GM12878 (cell line): ENCODE data around the gene CD83. TPM values are rescaled to one million over a fixed set of nuclear protein-coding genes. Genes with fewer than 3 reads are reported as not detected.
A peak's percentile ranks its signal among the peaks of the same experiment; 100 is the strongest.

Experiments used
- ATF7 ChIP-seq: fragments of 450-650 bp; IDR thresholded peaks from 2 replicates; pipeline ENCODE4 v1.6.1; 2016; ENCODE audit warnings: low read depth, mild to moderate bottlenecking
- BCL3 ChIP-seq: IDR thresholded peaks from 2 replicates; pipeline ENCODE4 v1.6.1; 2011; ENCODE audit warnings: borderline replicate concordance, low read depth, mild to moderate bottlenecking, moderate library complexity, low read length; ENCODE audit not compliant: insufficient read depth, poor library complexity, severe bottlenecking
- EED ChIP-seq: sonication (generic); IDR thresholded peaks from 2 replicates; pipeline ENCODE4 v1.6.1; 2016; ENCODE audit warnings: antibody characterized with exemption, low read depth
- EP300 ChIP-seq, 2 experiments: fragments of 150-350 bp in 1 of 2; IDR thresholded peaks; 2 replicates each; pipeline ENCODE4 v1.6.1; 2011 to 2012; ENCODE audit warnings: low read depth in 2 of 2, low read length in 2 of 2, borderline replicate concordance in 1 of 2, improper control_type of control experiment in 1 of 2, inconsistent platforms in 1 of 2; ENCODE audit not compliant: control insufficient read depth in 1 of 2
- GABPA ChIP-seq: IDR thresholded peaks from 2 replicates; pipeline ENCODE4 v1.6.1; 2014; ENCODE audit warnings: antibody characterized with exemption, low read depth, mild to moderate bottlenecking, inconsistent platforms
- IKZF1 ChIP-seq: fragments of 450-650 bp; conservative IDR thresholded peaks from 2 replicates; pipeline ENCODE4 v1.6.1; 2017; ENCODE audit warnings: antibody characterized with exemption, mild to moderate bottlenecking
- JUND ChIP-seq: IDR thresholded peaks from 2 replicates; pipeline ENCODE4 v1.6.1; 2012; ENCODE audit warnings: low read depth, mild to moderate bottlenecking, low read length, improper control_type of control experiment, moderate library complexity
- MTA3 ChIP-seq: IDR thresholded peaks from 2 replicates; pipeline ENCODE4 v1.6.1; 2012; ENCODE audit warnings: low read length, inconsistent platforms, borderline replicate concordance
- NR2C2 ChIP-seq: IDR thresholded peaks from 2 replicates; pipeline ENCODE4 v1.6.1; 2011; ENCODE audit warnings: borderline replicate concordance, low read depth; ENCODE audit not compliant: control insufficient read depth, insufficient read length
- POLR2AphosphoS2 ChIP-seq: IDR thresholded peaks from 2 replicates; pipeline ENCODE4 v1.6.1; 2011; ENCODE audit warnings: low read depth, mild to moderate bottlenecking, low read length, improper control_type of control experiment, moderate library complexity
- RAD21 ChIP-seq: IDR thresholded peaks from 2 replicates; pipeline ENCODE4 v1.6.1; 2011; ENCODE audit warnings: mild to moderate bottlenecking, low read depth, low read length, moderate library complexity; ENCODE audit not compliant: insufficient read depth
- RELA ChIP-seq: fragments of 450-650 bp; IDR thresholded peaks from 2 replicates; pipeline ENCODE4 v1.8.0; 2014; ENCODE audit warnings: borderline replicate concordance; ENCODE audit not compliant: partially characterized antibody
- SUPT20H ChIP-seq: IDR thresholded peaks from 2 replicates; pipeline ENCODE4 v1.6.1; 2011; ENCODE audit warnings: low read depth, mild to moderate bottlenecking, low read length, moderate library complexity, borderline replicate concordance; ENCODE audit not compliant: control insufficient read depth
- WRNIP1 ChIP-seq: IDR thresholded peaks from 2 replicates; pipeline ENCODE4 v1.6.1; 2011; ENCODE audit warnings: low read depth, low read length, improper control_type of control experiment, borderline replicate concordance
- ZBED1 ChIP-seq: IDR thresholded peaks from 2 replicates; pipeline ENCODE4 v1.6.1; 2016; ENCODE audit warnings: borderline replicate concordance
- ZBTB4 ChIP-seq: fragments of 450-650 bp; formaldehyde crosslinking; IDR thresholded peaks from 2 replicates; pipeline ENCODE4 v1.4.0; 2022; ENCODE audit warnings: mild to moderate bottlenecking, moderate library complexity
- ZNF217 ChIP-seq: fragments of 450-650 bp; IDR thresholded peaks from 2 replicates; pipeline ENCODE4 v1.6.1; 2017; ENCODE audit warnings: antibody characterized with exemption, mild to moderate bottlenecking
- polyA plus RNA-seq, 11 experiments: library from polyadenylated mRNA; depleted of rRNA in 4 of 11; unstranded in 6 of 11; stranded (reverse) in 5 of 11; fragments of >200 nt; fragmentation: Nextera tagmentation in 4 of 11; fragmentation: Illumina TruSeq in 1 of 11; extraction: Ambion mirVana in 4 of 11; extraction: Trizol in 1 of 11; gene quantifications; 1 replicate in 1 of 11; 2 replicates in 10 of 11; pipeline versions ENCODE4 v1.2.1 to v1.2.3, GENCODE V29; 2011 to 2016; ENCODE audit warnings: inconsistent platforms in 2 of 11, missing spikeins in 2 of 11, low read depth in 1 of 11
- total RNA-seq, 4 experiments: library from RNA; depleted of rRNA in 3 of 4; stranded (reverse); fragments of >200 nt in 3 of 4; fragmentation: Illumina TruSeq in 1 of 4; extraction: Trizol in 1 of 4; gene quantifications; 2 replicates each; pipeline versions ENCODE4 v1.2.1 to v1.2.3, GENCODE V29; 2013 to 2021
- TF ChIP-seq, protein P1 (sequence below): fragments of 450-650 bp; IDR thresholded peaks from 2 replicates; pipeline ENCODE4 v1.6.1; 2018; ENCODE audit warnings: mild to moderate bottlenecking, low read depth, moderate library complexity; ENCODE audit not compliant: partially characterized antibody
- TF ChIP-seq, protein P2 (sequence below): IDR thresholded peaks from 2 replicates; pipeline ENCODE4 v1.6.1; 2011; ENCODE audit warnings: low read depth, low read length, improper control_type of control experiment, borderline replicate concordance
- TF ChIP-seq, protein P3 (sequence below): IDR thresholded peaks from 2 replicates; pipeline ENCODE4 v1.6.1; 2012; ENCODE audit warnings: low read length, inconsistent platforms

Gene CD83
- total and polyA plus RNA-seq, 10 of the 15 experiments (the other 5 are each of a cell fraction or from before 2014, with no cell fraction given): 76.1 to 174 (median 129) TPM

DNA sequence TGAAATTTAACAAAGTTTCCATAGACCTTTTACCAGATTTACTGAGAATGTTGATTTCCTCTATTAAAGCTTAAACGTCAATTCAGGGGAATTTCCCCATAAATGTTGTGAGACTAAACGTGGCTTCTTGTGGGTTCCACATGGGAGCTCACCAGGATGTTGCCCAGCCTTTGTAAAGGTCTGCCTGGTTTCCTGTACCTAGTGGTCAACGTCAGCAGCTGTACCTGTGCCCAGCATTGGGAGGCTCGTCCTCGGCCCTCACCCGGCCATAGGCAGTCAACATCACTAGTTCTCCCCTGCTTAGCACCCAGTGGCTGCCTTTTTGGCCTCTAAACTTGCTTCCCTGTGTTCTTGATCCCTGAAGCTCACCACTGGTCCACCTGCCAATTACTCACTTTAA lies 22.1 kb upstream of the CD83 start (continued):
- TF ChIP-seq BCL3 (peak; percentile 83), GABPA (no peak), ZBTB4 (CRISPR knock-in tag) (no peak), NR2C2 (no peak), JUND (no peak), WRNIP1 (no peak), SUPT20H (no peak), IKZF1 (peak; percentile 90), ZNF217 (peak; percentile 64; the same call in 1 of the 2 replicates), EED (peak; percentile 89), POLR2AphosphoS2 (no peak), MTA3 (peak; percentile 87; the same call in 1 of the 2 replicates), ATF7 (peak; percentile 65), RELA (peak; percentile 86), EP300 (IDR thresholded peaks at IDR 0.05; ENCODE audit: borderline replicate concordance in 1 of 2, control insufficient read depth in 1 of 2, low read depth in 2 of 2, low read length in 2 of 2) (peak; percentile 87 to 91; a peak in 3 of 4 replicates), RAD21 (no peak), ZBED1 (peak; percentile 80; the same call in 1 of the 2 replicates)
- TF ChIP-seq, protein P1, sequence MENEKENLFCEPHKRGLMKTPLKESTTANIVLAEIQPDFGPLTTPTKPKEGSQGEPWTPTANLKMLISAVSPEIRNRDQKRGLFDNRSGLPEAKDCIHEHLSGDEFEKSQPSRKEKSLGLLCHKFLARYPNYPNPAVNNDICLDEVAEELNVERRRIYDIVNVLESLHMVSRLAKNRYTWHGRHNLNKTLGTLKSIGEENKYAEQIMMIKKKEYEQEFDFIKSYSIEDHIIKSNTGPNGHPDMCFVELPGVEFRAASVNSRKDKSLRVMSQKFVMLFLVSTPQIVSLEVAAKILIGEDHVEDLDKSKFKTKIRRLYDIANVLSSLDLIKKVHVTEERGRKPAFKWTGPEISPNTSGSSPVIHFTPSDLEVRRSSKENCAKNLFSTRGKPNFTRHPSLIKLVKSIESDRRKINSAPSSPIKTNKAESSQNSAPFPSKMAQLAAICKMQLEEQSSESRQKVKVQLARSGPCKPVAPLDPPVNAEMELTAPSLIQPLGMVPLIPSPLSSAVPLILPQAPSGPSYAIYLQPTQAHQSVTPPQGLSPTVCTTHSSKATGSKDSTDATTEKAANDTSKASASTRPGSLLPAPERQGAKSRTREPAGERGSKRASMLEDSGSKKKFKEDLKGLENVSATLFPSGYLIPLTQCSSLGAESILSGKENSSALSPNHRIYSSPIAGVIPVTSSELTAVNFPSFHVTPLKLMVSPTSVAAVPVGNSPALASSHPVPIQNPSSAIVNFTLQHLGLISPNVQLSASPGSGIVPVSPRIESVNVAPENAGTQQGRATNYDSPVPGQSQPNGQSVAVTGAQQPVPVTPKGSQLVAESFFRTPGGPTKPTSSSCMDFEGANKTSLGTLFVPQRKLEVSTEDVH: no peak
- TF ChIP-seq, protein P2, sequence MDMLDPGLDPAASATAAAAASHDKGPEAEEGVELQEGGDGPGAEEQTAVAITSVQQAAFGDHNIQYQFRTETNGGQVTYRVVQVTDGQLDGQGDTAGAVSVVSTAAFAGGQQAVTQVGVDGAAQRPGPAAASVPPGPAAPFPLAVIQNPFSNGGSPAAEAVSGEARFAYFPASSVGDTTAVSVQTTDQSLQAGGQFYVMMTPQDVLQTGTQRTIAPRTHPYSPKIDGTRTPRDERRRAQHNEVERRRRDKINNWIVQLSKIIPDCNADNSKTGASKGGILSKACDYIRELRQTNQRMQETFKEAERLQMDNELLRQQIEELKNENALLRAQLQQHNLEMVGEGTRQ: no peak
- TF ChIP-seq, protein P3, sequence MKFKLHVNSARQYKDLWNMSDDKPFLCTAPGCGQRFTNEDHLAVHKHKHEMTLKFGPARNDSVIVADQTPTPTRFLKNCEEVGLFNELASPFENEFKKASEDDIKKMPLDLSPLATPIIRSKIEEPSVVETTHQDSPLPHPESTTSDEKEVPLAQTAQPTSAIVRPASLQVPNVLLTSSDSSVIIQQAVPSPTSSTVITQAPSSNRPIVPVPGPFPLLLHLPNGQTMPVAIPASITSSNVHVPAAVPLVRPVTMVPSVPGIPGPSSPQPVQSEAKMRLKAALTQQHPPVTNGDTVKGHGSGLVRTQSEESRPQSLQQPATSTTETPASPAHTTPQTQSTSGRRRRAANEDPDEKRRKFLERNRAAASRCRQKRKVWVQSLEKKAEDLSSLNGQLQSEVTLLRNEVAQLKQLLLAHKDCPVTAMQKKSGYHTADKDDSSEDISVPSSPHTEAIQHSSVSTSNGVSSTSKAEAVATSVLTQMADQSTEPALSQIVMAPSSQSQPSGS: peak; percentile 77; the same call in 1 of the 2 replicates
